NCI-H460 (cell line): Measurements from ENCODE around the gene NCK1. TPM values are rescaled to one million over a fixed set of nuclear protein-coding genes. Genes with fewer than 3 reads are reported as not detected.

Experiments
- DNase-seq: peaks from one replicate; pipeline ENCODE4 v3.0.0-alpha.2; 2016; ENCODE audit warnings: low read depth; ENCODE audit errors: extremely low read depth
- polyA plus RNA-seq: library from polyadenylated mRNA; depleted of rRNA; stranded (reverse); fragments of >200 nt; gene quantifications from 2 replicates; pipeline ENCODE4 v1.2.3, GENCODE V29; 2014; cell fraction: nucleus; rRNA removed
- total RNA-seq: library from RNA; depleted of rRNA; stranded (reverse); fragments of >200 nt; shearing (Covaris generic); gene quantifications from 2 replicates; pipeline ENCODE4 v1.2.3, GENCODE V29; 2014; rRNA removed

Gene NCK1
- total RNA-seq: 44.6 and 52.8 TPM in 2 replicates
- polyA plus RNA-seq: 25.8 and 36.8 TPM in 2 replicates

DNA sequence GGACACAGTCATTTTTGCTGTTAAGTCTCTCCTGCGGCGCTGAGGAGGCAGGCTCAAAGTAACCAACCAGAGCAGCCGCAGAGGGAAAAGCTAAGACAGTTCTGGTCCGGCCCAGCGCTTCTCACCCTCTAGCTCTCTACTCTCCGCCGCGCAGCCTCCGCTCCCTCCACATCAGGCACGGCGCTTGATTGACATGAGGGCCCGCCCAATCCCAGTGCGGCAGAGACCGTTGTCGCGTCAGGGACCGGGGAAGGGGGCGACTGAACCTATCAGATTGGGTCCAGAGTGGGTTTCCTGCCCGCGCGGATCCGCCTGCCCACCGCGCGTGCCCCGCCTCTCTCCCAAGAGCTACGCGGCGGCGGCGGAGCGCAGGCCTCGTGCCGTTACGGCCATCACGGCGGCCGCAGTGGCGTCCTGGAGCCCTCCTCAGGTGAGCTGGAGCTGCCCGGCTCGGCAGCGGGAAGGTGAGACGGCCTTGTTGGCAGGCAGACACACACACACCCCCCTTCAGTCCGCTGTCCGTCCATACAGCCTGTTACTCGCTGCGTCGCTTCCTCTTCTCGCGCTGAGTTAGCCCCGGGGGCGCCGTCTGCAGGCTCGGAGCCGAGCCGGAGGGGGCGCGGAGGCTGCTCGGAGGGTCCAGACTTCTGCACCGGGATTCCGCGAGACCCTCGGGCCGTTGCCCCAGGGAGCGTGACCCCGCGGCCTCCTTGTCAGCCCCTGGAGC, at the start of gene NCK1:
TSS of gene NCK1 (plus strand) at position 319 of the 727 bp plus-strand sequence. CDS start 65,794 bp downstream, outside the sequence.
- peak; percentile 94 for DNase-seq

- no peak for DNase-seq
Measured at GRCh38 chr3:136817448-136817847, 44.6 kb upstream of the NCK1 start.

DNA sequence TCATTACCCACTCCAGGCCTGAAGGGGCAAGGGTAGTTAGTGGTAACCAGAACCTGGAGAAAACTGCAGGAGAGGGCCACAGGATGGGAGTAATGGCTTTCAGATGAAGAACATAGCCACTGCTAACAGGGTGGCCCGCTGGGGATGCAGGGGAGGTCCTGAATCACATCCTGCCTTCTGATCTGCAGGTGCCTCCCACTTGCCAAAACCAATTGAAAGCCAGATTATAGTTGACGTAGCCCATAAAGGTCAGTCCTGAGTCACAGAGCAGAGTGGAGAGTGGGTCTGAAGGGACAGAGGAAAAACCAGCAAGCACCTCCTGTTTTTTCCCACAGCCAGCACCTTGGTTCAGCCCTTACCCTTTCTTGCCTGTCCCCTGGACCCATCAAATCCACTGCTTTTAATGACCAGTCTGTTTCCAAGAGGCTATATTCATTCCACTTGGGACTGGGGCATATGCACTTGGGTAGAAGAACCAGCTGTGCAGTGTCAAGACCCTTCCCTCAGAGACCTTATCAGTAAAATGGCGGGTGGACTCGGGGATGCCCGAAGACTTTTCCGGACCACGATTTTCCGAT, 43.7 kb upstream of the NCK1 start:
- peak; percentile 76 for DNase-seq

DNA sequence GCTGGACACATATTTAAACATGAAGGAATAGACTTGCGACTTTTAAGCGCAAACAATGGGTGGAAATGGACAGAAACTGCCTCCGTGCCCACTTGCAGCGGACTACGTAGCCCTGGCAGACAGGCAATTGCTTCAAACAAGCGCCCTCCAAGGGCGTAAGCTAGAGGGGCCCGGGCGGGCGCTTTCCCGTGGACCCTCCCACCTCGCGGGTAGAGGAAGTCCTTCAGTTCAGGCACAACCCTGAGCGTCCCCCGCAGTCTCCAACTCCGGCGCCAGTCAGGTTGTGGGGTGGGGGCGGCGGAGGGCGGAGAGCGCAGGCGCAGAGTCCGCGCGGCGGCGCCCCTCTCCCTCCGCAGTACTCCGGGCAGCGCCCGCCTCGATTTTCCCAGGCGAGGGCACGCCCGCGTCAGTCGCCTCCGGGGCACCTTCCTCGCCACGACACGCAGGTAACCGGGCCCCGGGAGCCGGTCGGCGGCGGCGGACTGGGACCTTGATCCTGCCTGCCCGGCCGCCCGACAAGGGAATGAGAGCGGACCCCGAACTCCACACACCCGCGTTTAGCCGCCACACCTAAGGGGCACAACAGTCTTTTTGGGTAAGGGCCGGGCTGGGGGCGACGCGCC, 43.1 kb upstream of the NCK1 start, which contains the start of gene SLC35G2:
TSS of gene SLC35G2 (plus strand) at position 358 of the 623 bp plus-strand sequence. CDS start 35,335 bp downstream, outside the sequence.
- no peak for DNase-seq

DNA sequence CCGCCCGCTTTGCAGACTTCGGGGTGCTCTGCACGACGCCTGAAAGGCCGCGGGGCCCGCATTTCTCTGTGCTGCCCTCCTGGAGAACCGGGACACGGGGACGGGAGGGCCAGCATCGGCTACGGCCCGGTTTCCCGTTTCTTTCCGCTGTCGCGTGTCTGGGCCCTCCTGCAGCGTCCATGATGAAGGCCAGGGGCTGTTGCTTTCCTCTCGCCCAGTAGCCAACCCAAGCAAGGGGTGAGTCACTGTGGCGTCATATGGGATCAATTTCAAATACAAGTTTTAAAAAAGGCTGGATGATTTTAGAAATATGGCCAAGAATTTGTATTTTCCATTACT, 42.6 kb upstream of the NCK1 start:
- DNase-seq: no peak

GRCh38 chr3:136819731-136820679, 42.0 kb upstream of the NCK1 start:
- DNase-seq: no peak

DNA sequence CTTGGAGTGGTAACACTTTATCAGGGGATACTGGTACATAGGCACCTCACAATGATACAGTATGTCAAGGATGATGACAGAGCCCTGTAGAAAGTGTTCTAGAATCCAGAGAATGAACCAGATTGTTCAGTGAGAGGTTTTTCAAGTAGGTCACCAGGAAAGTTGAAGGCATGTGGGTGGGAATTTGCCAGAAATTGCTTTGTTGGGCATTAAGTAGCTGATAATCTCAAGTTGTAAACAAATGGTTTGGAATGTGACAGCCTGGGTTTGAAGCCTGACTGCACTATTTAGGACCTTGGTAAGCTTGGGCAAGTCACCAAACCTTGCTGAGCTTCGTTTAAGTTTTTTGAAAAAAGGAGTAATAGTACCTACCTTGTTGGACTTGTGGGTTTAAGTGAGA, 30.5 kb upstream of the NCK1 start:
- DNase-seq: no peak

GRCh38 chr3:136835089-136835812, 26.8 kb upstream of the NCK1 start:
- no peak for DNase-seq

- DNase-seq: no peak
Measured at GRCh38 chr3:136835813-136836510, 26.0 kb upstream of the NCK1 start.

DNA sequence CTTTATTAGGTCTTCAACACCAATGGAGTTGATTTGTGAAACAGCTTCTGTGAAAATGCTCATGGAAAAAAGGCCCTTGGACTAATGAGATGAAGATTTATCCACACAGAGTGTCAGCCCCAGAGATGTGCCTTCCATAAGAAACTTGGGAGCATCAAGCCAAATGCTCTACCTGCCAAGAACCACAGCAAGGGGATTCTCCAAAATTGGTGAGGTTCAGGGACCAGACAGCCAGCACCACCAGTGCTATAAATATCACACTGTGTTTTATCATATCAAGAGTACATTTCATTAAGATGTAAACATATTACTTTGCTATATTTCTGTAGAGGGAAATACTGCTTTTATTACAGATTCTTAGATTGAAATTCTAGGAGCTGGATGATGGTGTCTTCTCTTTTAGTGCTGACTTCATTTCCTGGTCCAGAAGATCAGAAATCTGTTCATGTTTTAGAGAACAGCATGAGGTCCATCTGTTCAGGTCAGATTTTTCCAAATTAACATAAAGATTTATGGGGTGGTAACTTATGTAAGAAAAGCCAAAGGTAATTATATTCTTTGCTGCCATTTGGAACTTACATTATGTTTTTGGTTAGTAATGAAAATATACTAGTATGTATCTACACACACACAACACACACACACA, 25.4 kb upstream of the NCK1 start:
- DNase-seq: no peak

DNA sequence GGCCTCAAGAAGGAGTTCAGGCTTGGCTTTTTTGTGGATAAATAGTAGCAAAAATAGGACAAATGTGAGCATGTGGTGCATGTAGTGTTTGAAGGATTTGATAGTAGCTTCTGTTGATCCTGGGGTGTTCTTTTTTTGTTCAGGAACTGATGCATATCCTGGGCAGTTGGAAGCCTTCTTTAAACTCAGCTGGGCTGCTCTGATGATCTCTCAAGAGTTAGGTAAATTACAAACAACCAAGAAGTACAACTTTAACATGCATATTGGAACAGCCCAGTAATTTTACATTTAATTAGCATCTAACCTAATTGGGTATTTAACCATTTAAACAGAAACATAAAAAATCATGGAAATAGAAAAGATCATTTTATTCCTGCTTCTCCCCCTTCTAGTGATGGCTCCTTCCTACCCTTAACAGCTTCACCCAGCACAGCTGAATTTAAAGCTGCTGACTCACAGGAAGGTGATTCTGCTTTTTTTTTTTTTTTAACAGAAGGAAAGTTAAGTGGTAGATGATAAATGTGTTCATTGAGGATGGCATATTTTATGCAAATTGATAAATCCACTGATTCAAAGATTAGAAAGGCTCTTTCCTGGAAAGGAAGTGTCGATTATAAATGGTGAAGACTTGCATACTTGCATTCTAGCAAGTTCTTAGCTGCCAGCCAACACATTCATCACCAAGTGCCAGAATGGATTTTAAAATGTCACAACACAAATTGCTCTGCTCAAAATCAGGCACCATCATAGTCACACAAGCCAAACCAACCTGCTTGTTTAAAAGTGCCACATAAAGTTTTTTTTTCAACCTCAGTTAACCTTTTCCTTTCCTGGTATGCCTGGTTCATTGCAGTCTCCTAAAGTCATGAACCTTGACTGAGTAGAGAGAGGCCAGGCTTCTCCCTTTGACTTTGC, 23.1 kb upstream of the NCK1 start:
- no peak for DNase-seq

DNA sequence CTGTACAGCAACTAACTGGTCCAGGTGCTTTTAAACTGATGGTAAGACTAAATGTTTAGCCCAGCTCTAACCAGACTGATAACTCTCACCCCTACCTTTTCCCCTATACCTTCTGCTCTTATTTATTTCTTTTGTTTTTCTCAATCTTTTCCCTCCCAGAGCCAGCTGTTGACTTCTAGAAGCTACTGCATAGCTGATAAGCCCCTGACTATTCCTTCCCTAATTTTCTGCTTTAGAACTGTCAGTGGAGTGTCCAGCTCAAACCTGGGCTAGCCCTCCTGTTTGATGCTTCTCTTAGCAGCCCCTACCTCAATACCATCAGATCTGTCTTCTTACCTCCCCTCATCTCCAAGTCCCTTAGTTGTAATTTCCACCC, 22.5 kb upstream of the NCK1 start:
- DNase-seq: no peak

GRCh38 chr3:136840252-136840651, 21.8 kb upstream of the NCK1 start:
- DNase-seq: no peak

GRCh38 chr3:136842294-136842693, 19.7 kb upstream of the NCK1 start:
- no peak for DNase-seq

DNA sequence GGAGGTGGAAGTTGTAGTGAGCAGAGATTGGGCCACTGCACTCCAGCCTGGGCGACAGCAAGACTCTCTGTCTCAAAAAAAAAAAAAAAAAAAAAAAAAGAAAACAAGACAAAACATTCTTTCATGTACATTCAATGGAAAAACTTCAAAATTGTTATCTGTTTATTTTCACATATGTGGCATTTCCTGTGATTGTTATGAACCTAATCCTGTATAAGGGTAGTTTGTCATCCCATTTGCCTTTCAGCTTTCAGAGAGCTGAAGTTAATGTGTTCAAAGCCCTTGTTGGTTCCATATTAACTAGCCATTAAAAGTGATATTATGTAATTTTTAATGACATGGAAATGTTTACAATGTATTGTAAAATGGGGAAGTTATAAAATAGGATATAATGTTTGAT, 17.3 kb upstream of the NCK1 start:
- DNase-seq: no peak

GRCh38 chr3:136852180-136852579, 9.8 kb upstream of the NCK1 start:
- DNase-seq: no peak

DNA sequence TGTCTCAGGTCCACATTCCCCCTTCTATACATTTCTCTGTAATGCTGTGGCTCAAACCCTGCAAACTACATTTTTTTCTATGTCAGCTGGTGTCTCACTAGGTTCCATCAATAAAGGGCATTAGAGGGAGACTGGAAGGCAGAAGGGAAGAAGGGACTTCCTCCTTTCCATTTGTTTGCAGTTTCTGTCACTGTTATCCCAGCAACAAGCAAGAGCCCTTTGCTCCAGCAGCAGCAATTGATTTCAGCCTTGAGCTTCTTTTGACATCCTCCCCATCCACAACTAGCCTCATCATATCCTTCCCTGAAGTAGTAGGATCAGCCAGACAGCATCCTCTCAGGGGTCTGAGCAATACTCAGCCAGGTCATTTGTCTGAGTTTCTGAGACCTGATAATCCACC, 5.3 kb upstream of the NCK1 start:
- DNase-seq: no peak

DNA sequence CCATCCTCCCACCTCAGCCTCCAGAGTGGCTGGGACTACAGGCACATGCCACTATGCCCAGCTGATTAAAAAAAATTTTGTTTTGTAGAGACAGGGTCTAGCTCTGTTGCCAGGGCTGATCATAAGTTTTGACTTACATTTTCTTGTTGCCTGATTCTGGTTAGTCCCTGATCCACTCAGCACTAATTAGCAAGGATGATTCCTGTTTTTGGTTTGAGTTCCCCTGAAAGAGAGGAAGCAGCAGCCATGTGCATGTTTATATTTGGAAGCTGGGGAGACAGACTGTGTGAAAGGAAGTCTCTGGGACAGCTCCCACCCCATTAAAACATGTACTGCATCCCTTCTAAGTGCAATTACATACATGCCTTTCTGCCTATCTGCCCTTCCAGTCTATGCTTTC, 3.6 kb upstream of the NCK1 start:
- no peak for DNase-seq
